ENCODE measurements around the gene CPXM1.

DNA sequence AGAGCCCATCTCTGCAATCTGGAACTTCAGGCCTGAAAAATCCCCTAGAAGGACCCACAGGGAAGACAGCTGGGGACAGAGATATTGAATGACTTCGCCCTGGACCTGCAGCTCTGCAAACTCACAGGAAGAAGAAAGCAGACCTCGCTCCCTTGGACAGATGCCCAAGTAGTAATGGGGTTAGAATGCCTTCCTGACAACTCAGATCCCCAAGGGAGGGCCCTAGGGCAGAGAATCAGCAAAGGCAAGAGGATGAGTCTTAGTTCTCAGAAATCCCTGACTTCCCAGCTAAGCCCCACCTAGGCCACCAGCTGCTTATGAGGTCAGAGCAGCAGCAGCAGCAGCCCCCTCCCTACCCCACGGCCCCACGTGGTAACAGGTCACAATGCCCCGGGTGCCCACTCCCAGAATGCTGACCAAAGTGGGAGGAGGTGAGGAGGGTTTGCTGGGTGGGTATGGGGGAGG is 14.2 kb upstream of the CPXM1 start, which contains the start of gene C20orf141:
- TF ChIP-seq EZH2 (IDR thresholded peaks at IDR 0.05), result no peak
- TF ChIP-seq, protein P1, sequence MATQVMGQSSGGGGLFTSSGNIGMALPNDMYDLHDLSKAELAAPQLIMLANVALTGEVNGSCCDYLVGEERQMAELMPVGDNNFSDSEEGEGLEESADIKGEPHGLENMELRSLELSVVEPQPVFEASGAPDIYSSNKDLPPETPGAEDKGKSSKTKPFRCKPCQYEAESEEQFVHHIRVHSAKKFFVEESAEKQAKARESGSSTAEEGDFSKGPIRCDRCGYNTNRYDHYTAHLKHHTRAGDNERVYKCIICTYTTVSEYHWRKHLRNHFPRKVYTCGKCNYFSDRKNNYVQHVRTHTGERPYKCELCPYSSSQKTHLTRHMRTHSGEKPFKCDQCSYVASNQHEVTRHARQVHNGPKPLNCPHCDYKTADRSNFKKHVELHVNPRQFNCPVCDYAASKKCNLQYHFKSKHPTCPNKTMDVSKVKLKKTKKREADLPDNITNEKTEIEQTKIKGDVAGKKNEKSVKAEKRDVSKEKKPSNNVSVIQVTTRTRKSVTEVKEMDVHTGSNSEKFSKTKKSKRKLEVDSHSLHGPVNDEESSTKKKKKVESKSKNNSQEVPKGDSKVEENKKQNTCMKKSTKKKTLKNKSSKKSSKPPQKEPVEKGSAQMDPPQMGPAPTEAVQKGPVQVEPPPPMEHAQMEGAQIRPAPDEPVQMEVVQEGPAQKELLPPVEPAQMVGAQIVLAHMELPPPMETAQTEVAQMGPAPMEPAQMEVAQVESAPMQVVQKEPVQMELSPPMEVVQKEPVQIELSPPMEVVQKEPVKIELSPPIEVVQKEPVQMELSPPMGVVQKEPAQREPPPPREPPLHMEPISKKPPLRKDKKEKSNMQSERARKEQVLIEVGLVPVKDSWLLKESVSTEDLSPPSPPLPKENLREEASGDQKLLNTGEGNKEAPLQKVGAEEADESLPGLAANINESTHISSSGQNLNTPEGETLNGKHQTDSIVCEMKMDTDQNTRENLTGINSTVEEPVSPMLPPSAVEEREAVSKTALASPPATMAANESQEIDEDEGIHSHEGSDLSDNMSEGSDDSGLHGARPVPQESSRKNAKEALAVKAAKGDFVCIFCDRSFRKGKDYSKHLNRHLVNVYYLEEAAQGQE (IDR thresholded peaks at IDR 0.05; ENCODE audit: low read depth), result no peak
- TF ChIP-seq ZNF274 (IDR thresholded peaks at IDR 0.05; ENCODE audit: low read depth, low read length), result no peak
- TF ChIP-seq, protein P2, sequence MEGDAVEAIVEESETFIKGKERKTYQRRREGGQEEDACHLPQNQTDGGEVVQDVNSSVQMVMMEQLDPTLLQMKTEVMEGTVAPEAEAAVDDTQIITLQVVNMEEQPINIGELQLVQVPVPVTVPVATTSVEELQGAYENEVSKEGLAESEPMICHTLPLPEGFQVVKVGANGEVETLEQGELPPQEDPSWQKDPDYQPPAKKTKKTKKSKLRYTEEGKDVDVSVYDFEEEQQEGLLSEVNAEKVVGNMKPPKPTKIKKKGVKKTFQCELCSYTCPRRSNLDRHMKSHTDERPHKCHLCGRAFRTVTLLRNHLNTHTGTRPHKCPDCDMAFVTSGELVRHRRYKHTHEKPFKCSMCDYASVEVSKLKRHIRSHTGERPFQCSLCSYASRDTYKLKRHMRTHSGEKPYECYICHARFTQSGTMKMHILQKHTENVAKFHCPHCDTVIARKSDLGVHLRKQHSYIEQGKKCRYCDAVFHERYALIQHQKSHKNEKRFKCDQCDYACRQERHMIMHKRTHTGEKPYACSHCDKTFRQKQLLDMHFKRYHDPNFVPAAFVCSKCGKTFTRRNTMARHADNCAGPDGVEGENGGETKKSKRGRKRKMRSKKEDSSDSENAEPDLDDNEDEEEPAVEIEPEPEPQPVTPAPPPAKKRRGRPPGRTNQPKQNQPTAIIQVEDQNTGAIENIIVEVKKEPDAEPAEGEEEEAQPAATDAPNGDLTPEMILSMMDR (IDR thresholded peaks at IDR 0.05 in 2 of 3, conservative IDR thresholded peaks at IDR 0.05 in 1 of 3; ENCODE audit: borderline replicate concordance in 1 of 3, insufficient read depth in 1 of 3, low read depth in 2 of 3, low read length in 2 of 3), result no peak
- TF ChIP-seq POLR2A (IDR thresholded peaks at IDR 0.05; ENCODE audit: borderline replicate concordance, extremely low read depth, insufficient read depth, insufficient read length), result no peak
- no peak for TF ChIP-seq POLR2AphosphoS5 (IDR thresholded peaks at IDR 0.05; ENCODE audit: low read depth, low read length)
- TF ChIP-seq, protein P3, sequence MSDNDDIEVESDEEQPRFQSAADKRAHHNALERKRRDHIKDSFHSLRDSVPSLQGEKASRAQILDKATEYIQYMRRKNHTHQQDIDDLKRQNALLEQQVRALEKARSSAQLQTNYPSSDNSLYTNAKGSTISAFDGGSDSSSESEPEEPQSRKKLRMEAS (IDR thresholded peaks at IDR 0.05), result no peak
- TF ChIP-seq RAD21 (IDR thresholded peaks at IDR 0.05; ENCODE audit: low read depth), result no peak
- no peak for TF ChIP-seq EZH2phosphoT487 (IDR thresholded peaks at IDR 0.05; ENCODE audit: borderline replicate concordance)
- TF ChIP-seq SRF (IDR thresholded peaks at IDR 0.05; ENCODE audit: low read depth), result no peak
- TF ChIP-seq CBX3 (IDR thresholded peaks at IDR 0.05; ENCODE audit: low read depth), result no peak
- TF ChIP-seq ELF1 (IDR thresholded peaks at IDR 0.05; ENCODE audit: borderline replicate concordance, low read depth), result no peak
- TF ChIP-seq, protein P4, sequence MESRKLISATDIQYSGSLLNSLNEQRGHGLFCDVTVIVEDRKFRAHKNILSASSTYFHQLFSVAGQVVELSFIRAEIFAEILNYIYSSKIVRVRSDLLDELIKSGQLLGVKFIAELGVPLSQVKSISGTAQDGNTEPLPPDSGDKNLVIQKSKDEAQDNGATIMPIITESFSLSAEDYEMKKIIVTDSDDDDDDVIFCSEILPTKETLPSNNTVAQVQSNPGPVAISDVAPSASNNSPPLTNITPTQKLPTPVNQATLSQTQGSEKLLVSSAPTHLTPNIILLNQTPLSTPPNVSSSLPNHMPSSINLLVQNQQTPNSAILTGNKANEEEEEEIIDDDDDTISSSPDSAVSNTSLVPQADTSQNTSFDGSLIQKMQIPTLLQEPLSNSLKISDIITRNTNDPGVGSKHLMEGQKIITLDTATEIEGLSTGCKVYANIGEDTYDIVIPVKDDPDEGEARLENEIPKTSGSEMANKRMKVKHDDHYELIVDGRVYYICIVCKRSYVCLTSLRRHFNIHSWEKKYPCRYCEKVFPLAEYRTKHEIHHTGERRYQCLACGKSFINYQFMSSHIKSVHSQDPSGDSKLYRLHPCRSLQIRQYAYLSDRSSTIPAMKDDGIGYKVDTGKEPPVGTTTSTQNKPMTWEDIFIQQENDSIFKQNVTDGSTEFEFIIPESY (IDR thresholded peaks at IDR 0.05; ENCODE audit: extremely low read depth, insufficient replicate concordance, low read length), result no peak
- TF ChIP-seq SP1 (IDR thresholded peaks at IDR 0.05; ENCODE audit: low read depth), result no peak
